GM12878 (cell line): ENCODE measurements around the gene U2AF2. TPM values are rescaled to one million over a fixed set of nuclear protein-coding genes. Genes with fewer than 3 reads are reported as not detected.

Experiments used
- HDGF ChIP-seq: fragments of 450-650 bp; IDR thresholded peaks from 2 replicates; pipeline ENCODE4 v1.6.1; 2016; ENCODE audit warnings: antibody characterized with exemption
- MLLT1 ChIP-seq: fragments of 450-650 bp; IDR thresholded peaks from 2 replicates; pipeline ENCODE4 v1.6.1; 2016; ENCODE audit warnings: mild to moderate bottlenecking
- MTA3 ChIP-seq: IDR thresholded peaks from 2 replicates; pipeline ENCODE4 v1.6.1; 2012; ENCODE audit warnings: low read length, inconsistent platforms, borderline replicate concordance
- NBN ChIP-seq: fragments of 450-650 bp; IDR thresholded peaks from 2 replicates; pipeline ENCODE4 v1.6.1; 2016
- RUNX3 ChIP-seq: IDR thresholded peaks from 2 replicates; pipeline ENCODE4 v1.6.1; 2012; ENCODE audit warnings: low read length, inconsistent platforms
- SPI1 ChIP-seq: IDR thresholded peaks from 2 replicates; pipeline ENCODE4 v1.6.1; 2011; ENCODE audit warnings: low read depth, mild to moderate bottlenecking, low read length, moderate library complexity, borderline replicate concordance; ENCODE audit not compliant: insufficient read depth
- SRF ChIP-seq, 2 experiments: IDR thresholded peaks; 2 replicates each; pipeline ENCODE4 v1.6.1; 2011; ENCODE audit warnings: low read depth in 2 of 2, low read length in 2 of 2, mild to moderate bottlenecking in 1 of 2, moderate library complexity in 1 of 2
- YY1 ChIP-seq: IDR thresholded peaks from 2 replicates; pipeline ENCODE4 v1.6.1; 2011; ENCODE audit warnings: low read depth, mild to moderate bottlenecking, low read length
- polyA plus RNA-seq, 11 experiments: library from polyadenylated mRNA; depleted of rRNA in 4 of 11; unstranded in 6 of 11; stranded (reverse) in 5 of 11; fragments of >200 nt; fragmentation: Nextera tagmentation in 4 of 11; fragmentation: Illumina TruSeq in 1 of 11; extraction: Ambion mirVana in 4 of 11; extraction: Trizol in 1 of 11; gene quantifications; 1 replicate in 1 of 11; 2 replicates in 10 of 11; pipeline versions ENCODE4 v1.2.1 to v1.2.3, GENCODE V29; 2011 to 2016; ENCODE audit warnings: inconsistent platforms in 2 of 11, missing spikeins in 2 of 11, low read depth in 1 of 11
- total RNA-seq, 4 experiments: library from RNA; depleted of rRNA in 3 of 4; stranded (reverse); fragments of >200 nt in 3 of 4; fragmentation: Illumina TruSeq in 1 of 4; extraction: Trizol in 1 of 4; gene quantifications; 2 replicates each; pipeline versions ENCODE4 v1.2.1 to v1.2.3, GENCODE V29; 2013 to 2021
- TF ChIP-seq, protein P1 (sequence below): fragments of 450-650 bp; conservative IDR thresholded peaks from 2 replicates; pipeline ENCODE4 v1.6.1; 2017; ENCODE audit warnings: mild to moderate bottlenecking, moderate library complexity

U2AF2 gene
- total and polyA plus RNA-seq, 10 of the 15 experiments (the other 5 are each of a cell fraction or from before 2014, with no cell fraction given): 3.0 to 338 (median 130) TPM

GRCh38 chr19:55641426-55642152 lies 13.2 kb upstream of the U2AF2 start (continued):
- TF ChIP-seq RUNX3 (0 out of 2 replicates have a peak, but pooled peaks have one; percentile 23), SPI1 (peak; percentile 42; the same call in 1 of the 2 replicates), MTA3 (peak; percentile 67; the same call in 1 of the 2 replicates), HDGF (0 out of 2 replicates have a peak, but pooled peaks have one; percentile 70), NBN (peak; percentile 56; the same call in 1 of the 2 replicates), YY1 (0 out of 2 replicates have a peak, but pooled peaks have one; percentile 17), MLLT1 (0 out of 2 replicates have a peak, but pooled peaks have one; percentile 28), SRF (IDR thresholded peaks at IDR 0.05; ENCODE audit: low read depth in 2 of 2, low read length in 2 of 2) (peak in 1 of 2 experiments; percentile 64; a peak in 1 of 4 replicates)
- TF ChIP-seq, protein P1, sequence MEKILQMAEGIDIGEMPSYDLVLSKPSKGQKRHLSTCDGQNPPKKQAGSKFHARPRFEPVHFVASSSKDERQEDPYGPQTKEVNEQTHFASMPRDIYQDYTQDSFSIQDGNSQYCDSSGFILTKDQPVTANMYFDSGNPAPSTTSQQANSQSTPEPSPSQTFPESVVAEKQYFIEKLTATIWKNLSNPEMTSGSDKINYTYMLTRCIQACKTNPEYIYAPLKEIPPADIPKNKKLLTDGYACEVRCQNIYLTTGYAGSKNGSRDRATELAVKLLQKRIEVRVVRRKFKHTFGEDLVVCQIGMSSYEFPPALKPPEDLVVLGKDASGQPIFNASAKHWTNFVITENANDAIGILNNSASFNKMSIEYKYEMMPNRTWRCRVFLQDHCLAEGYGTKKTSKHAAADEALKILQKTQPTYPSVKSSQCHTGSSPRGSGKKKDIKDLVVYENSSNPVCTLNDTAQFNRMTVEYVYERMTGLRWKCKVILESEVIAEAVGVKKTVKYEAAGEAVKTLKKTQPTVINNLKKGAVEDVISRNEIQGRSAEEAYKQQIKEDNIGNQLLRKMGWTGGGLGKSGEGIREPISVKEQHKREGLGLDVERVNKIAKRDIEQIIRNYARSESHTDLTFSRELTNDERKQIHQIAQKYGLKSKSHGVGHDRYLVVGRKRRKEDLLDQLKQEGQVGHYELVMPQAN: no peak
